ENCODE measurements around the gene NCOA6. TPM values are rescaled to one million over a fixed set of nuclear protein-coding genes. Genes with fewer than 3 reads are reported as not detected.

NCOA6 gene
- total and polyA plus RNA-seq, 7 donors = 5.6 to 15.7 (median 11.0) TPM

- no peak for DNase-seq
- no peak overlapping the region for H3K4me3 ChIP-seq
- 47 to 57% (median 57%) methylated on average over 2 of the region's 2 CpGs for WGBS, 3 donors
- no peaks in the 10 kb centered on the region for H3K4me1 ChIP-seq
- intact Hi-C loops (cut with DNase I) = no loop called here
- no peaks in the 10 kb centered on the region for H3K27me3 ChIP-seq (ENCODE audit: insufficient read depth in 3 of 3, low read length in 2 of 3)
- H3K36me3 ChIP-seq (ENCODE audit: insufficient read depth in 1 of 2, low read depth in 1 of 2) = peaks cover 0 to 19% of the 10 kb centered on the region in 2 donors
- no peak overlapping the region for H3K27ac ChIP-seq
- no peaks in the 10 kb centered on the region for H3K9me3 ChIP-seq
- no peak for ATAC-seq
- TF ChIP-seq CTCF (IDR thresholded peaks at IDR 0.05) = no peak
Measured at GRCh38 chr20:34842143-34842542, 16.7 kb upstream of the NCOA6 start.

GRCh38 chr20:34834459-34834893 is 9.0 kb upstream of the NCOA6 start:
- H3K4me1 ChIP-seq = no peaks in the 10 kb centered on the region

GRCh38 chr20:34831936-34832335 is 6.5 kb upstream of the NCOA6 start:
- Histone ChIP-seq H3K9me3 (no peaks in the 10 kb centered on the region), H3K27ac (no peak overlapping the region), H3K27me3 (ENCODE audit: insufficient read depth in 3 of 3, low read length in 2 of 3) (no peaks in the 10 kb centered on the region), H3K4me1 (no peaks in the 10 kb centered on the region), H3K36me3 (ENCODE audit: insufficient read depth in 1 of 2, low read depth in 1 of 2) (no peaks in the 10 kb centered on the region), H3K4me3 (no peak overlapping the region)
- ATAC-seq (no peak), DNase-seq (no peak)
- intact Hi-C loops (cut with DNase I) = loop anchor here (5.0 to 10.0 kb wide), 6 partner anchors 40 to 443 kb away; partner anchors contain the start of genes GGT7 (in 2 of the 2), MMP24OS (in 1 of the 2) and TRPC4AP (in 1 of the 2)
- 76% methylated on average over 5 of the region's 5 CpGs for WGBS, 3 donors
- TF ChIP-seq CTCF (IDR thresholded peaks at IDR 0.05) = no peak

More at GRCh38 chr20:34834459-34834893, 9.0 kb upstream of the NCOA6 start:
- no peaks in the 10 kb centered on the region for H3K36me3 ChIP-seq (ENCODE audit: insufficient read depth in 1 of 2, low read depth in 1 of 2)
- 33% methylated on average over 6 of the region's 6 CpGs for WGBS, 3 donors
- DNase-seq (no peak), ATAC-seq (peak in 3 of 4 donors; percentile 46 to 81 (median 66))
- TF ChIP-seq CTCF (IDR thresholded peaks at IDR 0.05) = peak; percentile 44
- H3K4me3 ChIP-seq = no peak overlapping the region
- intact Hi-C loops (cut with DNase I) = loop anchor here (5.0 to 10.0 kb wide), 6 partner anchors 38 to 440 kb away; partner anchors contain the start of genes GGT7 (in 2 of the 2), MMP24OS (in 1 of the 2) and TRPC4AP (in 1 of the 2)
- no peaks in the 10 kb centered on the region for H3K9me3 ChIP-seq
- no peak overlapping the region for H3K27ac ChIP-seq
- no peaks in the 10 kb centered on the region for H3K27me3 ChIP-seq (ENCODE audit: insufficient read depth in 3 of 3, low read length in 2 of 3)

- intact Hi-C loops (cut with DNase I) = no loop called here
- H3K4me3 ChIP-seq = no peak overlapping the region
- no peaks in the 10 kb centered on the region for H3K27me3 ChIP-seq (ENCODE audit: insufficient read depth in 3 of 3, low read length in 2 of 3)
- no peak overlapping the region for H3K27ac ChIP-seq
- ATAC-seq (no peak), DNase-seq (no peak)
- no peaks in the 10 kb centered on the region for H3K9me3 ChIP-seq
- no peak for TF ChIP-seq CTCF (IDR thresholded peaks at IDR 0.05)
- no peaks in the 10 kb centered on the region for H3K36me3 ChIP-seq (ENCODE audit: insufficient read depth in 1 of 2, low read depth in 1 of 2)
- H3K4me1 ChIP-seq = peaks cover 5% of the 10 kb centered on the region
- WGBS, 3 donors = 71 to 81% (median 75%) methylated on average over 3 of the region's 3 CpGs
Measured at GRCh38 chr20:34829191-34829590, 3.7 kb upstream of the NCOA6 start.

All from psoas muscle (tissue), 8 donors.